ENCODE measurements around the gene SNX21.

Gene SNX21

GRCh38 chr20:45851501-45851900 lies 17.9 kb downstream of the SNX21 start:
- H3K9ac ChIP-seq (ENCODE audit: low read length): no peak overlapping the region
- H3K27me3 ChIP-seq (ENCODE audit: control insufficient read depth, insufficient read depth, low read length): no peaks in the 10 kb centered on the region
- H3K27ac ChIP-seq (ENCODE audit: low read depth, low read length): no peak overlapping the region
- no peak overlapping the region for H3K4me3 ChIP-seq (ENCODE audit: low read depth, low read length)
- H3K36me3 ChIP-seq (ENCODE audit: control insufficient read depth, insufficient read depth, low read length): peaks cover 35% of the 10 kb centered on the region
- no peaks in the 10 kb centered on the region for H3K9me3 ChIP-seq (ENCODE audit: control insufficient read depth, insufficient read depth, low read depth, low read length)
- H3K4me1 ChIP-seq (ENCODE audit: control insufficient read depth, insufficient read depth, low read length): peaks cover 33% of the 10 kb centered on the region

GRCh38 chr20:45852326-45852725 lies 18.7 kb downstream of the SNX21 start:
- H3K36me3 ChIP-seq (ENCODE audit: control insufficient read depth, insufficient read depth, low read length): peaks cover 28% of the 10 kb centered on the region
- no peak overlapping the region for H3K4me3 ChIP-seq (ENCODE audit: low read depth, low read length)
- no peak overlapping the region for H3K9ac ChIP-seq (ENCODE audit: low read length)
- no peaks in the 10 kb centered on the region for H3K27me3 ChIP-seq (ENCODE audit: control insufficient read depth, insufficient read depth, low read length)
- H3K4me1 ChIP-seq (ENCODE audit: control insufficient read depth, insufficient read depth, low read length): peaks cover 35% of the 10 kb centered on the region
- H3K9me3 ChIP-seq (ENCODE audit: control insufficient read depth, insufficient read depth, low read depth, low read length): no peaks in the 10 kb centered on the region
- H3K27ac ChIP-seq (ENCODE audit: low read depth, low read length): peak overlapping the region; percentile 73; the same call in 1 of the 2 replicates

DNA sequence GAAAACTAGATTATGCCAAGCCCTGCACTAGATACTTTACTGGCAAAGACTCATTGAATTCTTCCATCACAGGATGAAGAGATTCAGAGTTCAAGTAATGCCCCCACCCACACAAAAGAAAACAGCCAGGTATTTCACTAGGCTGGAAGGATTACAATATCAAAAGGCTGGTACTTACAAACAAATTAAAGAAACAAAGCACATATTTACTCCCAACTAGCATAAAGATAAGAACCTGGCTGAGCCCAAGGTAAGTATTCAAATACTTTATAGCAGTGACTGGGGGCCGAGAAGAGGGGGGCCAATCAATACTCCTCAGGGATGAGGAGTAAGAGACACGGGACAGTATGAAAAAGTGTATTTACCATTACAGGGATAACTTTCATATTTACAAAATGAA lies 19.9 kb downstream of the SNX21 start:
- no peaks in the 10 kb centered on the region for H3K9me3 ChIP-seq (ENCODE audit: control insufficient read depth, insufficient read depth, low read depth, low read length)
- H3K27ac ChIP-seq (ENCODE audit: low read depth, low read length): peak overlapping the region; percentile 82
- H3K9ac ChIP-seq (ENCODE audit: low read length): peak overlapping the region; percentile 61
- H3K27me3 ChIP-seq (ENCODE audit: control insufficient read depth, insufficient read depth, low read length): no peaks in the 10 kb centered on the region
- H3K36me3 ChIP-seq (ENCODE audit: control insufficient read depth, insufficient read depth, low read length): peaks cover 23% of the 10 kb centered on the region
- peaks cover 39% of the 10 kb centered on the region for H3K4me1 ChIP-seq (ENCODE audit: control insufficient read depth, insufficient read depth, low read length)
- peak overlapping the region; percentile 22; the same call in 1 of the 2 replicates for H3K4me3 ChIP-seq (ENCODE audit: low read depth, low read length)

GRCh38 chr20:45857114-45857881 lies 23.7 kb downstream of the SNX21 start, which contains the start of the genes ACOT8 and ZSWIM3:
TSS of gene ACOT8 (minus strand) at chr20:45857392. CDS start at chr20:45857315, 77 bp downstream.
TSS of gene ZSWIM3 (plus strand) at chr20:45857614. CDS start at chr20:45857826, 212 bp downstream.
- H3K4me1 ChIP-seq (ENCODE audit: control insufficient read depth, insufficient read depth, low read length): peaks cover 48% of the 10 kb centered on the region
- H3K36me3 ChIP-seq (ENCODE audit: control insufficient read depth, insufficient read depth, low read length): peaks cover 5% of the 10 kb centered on the region; the same call in 1 of the 2 replicates
- peak within 1 kb of the TSS; percentile 76 for H3K4me3 ChIP-seq (ENCODE audit: low read depth, low read length)
- peak within 1 kb of the TSS; percentile 54 for H3K27ac ChIP-seq (ENCODE audit: low read depth, low read length)
- no peaks in the 10 kb centered on the region for H3K9me3 ChIP-seq (ENCODE audit: control insufficient read depth, insufficient read depth, low read depth, low read length)
- peak within 1 kb of the TSS; percentile 70 for H3K9ac ChIP-seq (ENCODE audit: low read length)
- no peaks in the 10 kb centered on the region for H3K27me3 ChIP-seq (ENCODE audit: control insufficient read depth, insufficient read depth, low read length)

DNA sequence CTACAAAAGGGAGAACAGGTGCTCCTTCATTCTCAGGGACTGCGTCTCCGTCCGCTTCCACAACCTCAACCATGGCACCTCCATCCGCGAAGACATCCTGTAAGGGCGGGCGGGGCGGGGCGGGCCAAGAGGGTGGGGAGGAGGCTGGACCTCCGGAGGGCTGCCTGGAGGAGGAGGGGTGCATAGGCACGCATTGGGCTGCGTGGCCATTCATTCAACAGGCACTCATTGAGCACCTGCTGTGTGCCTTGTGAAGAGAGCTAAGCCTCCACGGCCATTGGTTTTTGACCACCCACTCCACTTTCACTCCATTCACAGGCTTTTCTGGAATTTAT lies 24.2 kb downstream of the SNX21 start:
- H3K27me3 ChIP-seq (ENCODE audit: control insufficient read depth, insufficient read depth, low read length): no peaks in the 10 kb centered on the region
- peaks cover 45% of the 10 kb centered on the region for H3K4me1 ChIP-seq (ENCODE audit: control insufficient read depth, insufficient read depth, low read length)
- no peaks in the 10 kb centered on the region for H3K9me3 ChIP-seq (ENCODE audit: control insufficient read depth, insufficient read depth, low read depth, low read length)
- peaks cover 5% of the 10 kb centered on the region; the same call in 1 of the 2 replicates for H3K36me3 ChIP-seq (ENCODE audit: control insufficient read depth, insufficient read depth, low read length)
- H3K9ac ChIP-seq (ENCODE audit: low read length): peak overlapping the region; percentile 70
- peak overlapping the region; percentile 7; the same call in 1 of the 2 replicates for H3K27ac ChIP-seq (ENCODE audit: low read depth, low read length)
- H3K4me3 ChIP-seq (ENCODE audit: low read depth, low read length): peak overlapping the region; percentile 76

DNA sequence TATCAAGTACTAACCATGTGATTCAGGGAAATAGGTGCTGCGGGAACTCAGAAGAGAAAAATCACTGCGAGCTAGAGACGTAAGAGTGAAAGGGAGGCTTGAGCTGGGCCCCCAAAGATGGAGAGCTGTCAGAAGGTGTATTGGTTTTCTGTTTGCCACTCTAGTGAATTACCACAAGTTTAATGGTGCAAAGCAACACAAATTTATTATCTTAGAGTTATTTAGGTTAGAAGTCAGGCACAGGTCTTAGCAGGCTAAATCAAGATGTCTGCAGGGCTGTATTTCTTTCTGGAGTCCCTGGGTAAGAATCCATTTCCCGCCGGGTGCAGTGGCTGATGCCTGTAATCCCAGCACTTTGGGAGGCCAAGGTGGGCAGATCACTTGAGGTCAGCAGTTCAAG lies 26.3 kb downstream of the SNX21 start:
- H3K27ac ChIP-seq (ENCODE audit: low read depth, low read length): no peak overlapping the region
- no peak overlapping the region for H3K4me3 ChIP-seq (ENCODE audit: low read depth, low read length)
- no peak overlapping the region for H3K9ac ChIP-seq (ENCODE audit: low read length)
- peaks cover 28% of the 10 kb centered on the region for H3K4me1 ChIP-seq (ENCODE audit: control insufficient read depth, insufficient read depth, low read length)
- H3K36me3 ChIP-seq (ENCODE audit: control insufficient read depth, insufficient read depth, low read length): no peaks in the 10 kb centered on the region
- H3K9me3 ChIP-seq (ENCODE audit: control insufficient read depth, insufficient read depth, low read depth, low read length): no peaks in the 10 kb centered on the region
- H3K27me3 ChIP-seq (ENCODE audit: control insufficient read depth, insufficient read depth, low read length): no peaks in the 10 kb centered on the region

DNA sequence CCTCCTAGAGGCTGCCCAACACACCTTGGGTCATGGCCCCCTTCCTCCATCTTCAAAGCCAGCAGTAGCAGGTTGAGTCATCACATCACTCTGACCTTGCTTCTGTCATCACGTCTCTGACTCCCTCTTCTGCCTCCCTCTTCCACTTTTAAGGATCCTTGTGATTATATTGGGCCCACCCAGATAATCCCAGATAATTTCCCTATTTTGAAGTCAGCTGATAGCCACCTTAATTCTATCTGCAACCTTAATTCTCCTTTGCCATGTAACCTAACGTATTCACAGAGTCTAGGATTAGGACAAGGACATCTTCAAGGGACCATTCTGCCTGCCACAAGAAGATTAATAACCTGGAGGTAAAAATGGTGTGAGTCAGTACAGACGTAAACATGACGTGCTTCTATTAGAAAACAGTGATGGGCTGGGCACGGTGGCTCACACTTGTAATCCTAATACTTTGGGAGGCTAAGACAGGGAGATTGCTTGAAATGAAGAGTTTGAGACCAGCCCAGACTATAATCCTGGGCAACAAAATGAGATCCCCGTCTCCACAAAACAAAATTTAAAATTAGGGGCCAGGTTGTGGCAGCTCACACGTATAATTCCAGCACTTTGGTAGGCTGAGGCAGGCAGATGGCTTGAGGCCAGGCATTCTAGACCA lies 27.1 kb downstream of the SNX21 start:
- no peak overlapping the region for H3K9ac ChIP-seq (ENCODE audit: low read length)
- no peaks in the 10 kb centered on the region for H3K36me3 ChIP-seq (ENCODE audit: control insufficient read depth, insufficient read depth, low read length)
- H3K27ac ChIP-seq (ENCODE audit: low read depth, low read length): no peak overlapping the region
- peaks cover 24% of the 10 kb centered on the region for H3K4me1 ChIP-seq (ENCODE audit: control insufficient read depth, insufficient read depth, low read length)
- H3K4me3 ChIP-seq (ENCODE audit: low read depth, low read length): no peak overlapping the region
- no peaks in the 10 kb centered on the region for H3K27me3 ChIP-seq (ENCODE audit: control insufficient read depth, insufficient read depth, low read length)
- no peaks in the 10 kb centered on the region for H3K9me3 ChIP-seq (ENCODE audit: control insufficient read depth, insufficient read depth, low read depth, low read length)

DNA sequence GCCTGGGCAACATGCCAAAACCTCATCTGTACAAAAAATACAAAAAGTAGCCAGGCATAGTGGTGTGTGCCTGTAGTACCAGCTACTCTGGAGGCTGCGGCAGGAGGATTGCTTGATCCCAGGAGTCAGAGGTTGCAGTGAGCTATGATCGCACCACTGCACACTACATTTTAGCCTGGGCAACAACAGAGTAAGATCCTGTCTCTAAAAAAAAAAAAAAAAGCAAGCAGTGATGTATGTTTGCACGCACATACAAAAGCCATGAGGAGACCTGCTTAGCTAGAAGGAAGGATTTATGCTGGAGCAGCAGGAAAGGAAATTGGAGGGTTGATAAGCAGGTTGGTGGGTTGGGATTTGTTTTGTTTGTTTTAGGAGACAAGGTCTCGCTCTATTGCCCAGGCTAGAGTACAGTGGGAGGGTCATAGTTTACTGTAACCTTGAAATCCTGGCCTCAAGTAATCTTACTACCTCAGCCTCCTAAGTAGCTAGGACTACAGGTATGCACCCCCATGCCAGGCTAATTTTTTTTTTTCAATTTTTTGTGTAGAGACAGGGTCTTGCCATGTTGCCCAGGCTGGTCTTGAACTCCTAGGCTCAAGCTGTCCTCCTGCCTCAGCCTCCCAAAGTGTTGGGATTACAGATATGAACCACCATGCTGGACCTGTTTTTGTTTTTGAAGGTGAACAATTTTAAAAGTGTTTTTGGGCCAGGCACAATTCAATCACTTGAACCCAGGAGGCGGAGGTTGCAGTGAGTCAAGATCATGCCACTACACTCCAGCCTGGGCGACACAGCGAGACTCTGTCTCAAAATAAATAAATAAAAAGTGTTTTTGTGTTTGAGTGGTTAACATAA lies 27.8 kb downstream of the SNX21 start:
- Histone ChIP-seq H3K4me1 (ENCODE audit: control insufficient read depth, insufficient read depth, low read length) (peaks cover 17% of the 10 kb centered on the region), H3K9me3 (ENCODE audit: control insufficient read depth, insufficient read depth, low read depth, low read length) (no peaks in the 10 kb centered on the region), H3K9ac (ENCODE audit: low read length) (peak overlapping the region; percentile 18), H3K27ac (ENCODE audit: low read depth, low read length) (no peak overlapping the region), H3K27me3 (ENCODE audit: control insufficient read depth, insufficient read depth, low read length) (no peaks in the 10 kb centered on the region), H3K36me3 (ENCODE audit: control insufficient read depth, insufficient read depth, low read length) (no peaks in the 10 kb centered on the region), H3K4me3 (ENCODE audit: low read depth, low read length) (no peak overlapping the region)

DNA sequence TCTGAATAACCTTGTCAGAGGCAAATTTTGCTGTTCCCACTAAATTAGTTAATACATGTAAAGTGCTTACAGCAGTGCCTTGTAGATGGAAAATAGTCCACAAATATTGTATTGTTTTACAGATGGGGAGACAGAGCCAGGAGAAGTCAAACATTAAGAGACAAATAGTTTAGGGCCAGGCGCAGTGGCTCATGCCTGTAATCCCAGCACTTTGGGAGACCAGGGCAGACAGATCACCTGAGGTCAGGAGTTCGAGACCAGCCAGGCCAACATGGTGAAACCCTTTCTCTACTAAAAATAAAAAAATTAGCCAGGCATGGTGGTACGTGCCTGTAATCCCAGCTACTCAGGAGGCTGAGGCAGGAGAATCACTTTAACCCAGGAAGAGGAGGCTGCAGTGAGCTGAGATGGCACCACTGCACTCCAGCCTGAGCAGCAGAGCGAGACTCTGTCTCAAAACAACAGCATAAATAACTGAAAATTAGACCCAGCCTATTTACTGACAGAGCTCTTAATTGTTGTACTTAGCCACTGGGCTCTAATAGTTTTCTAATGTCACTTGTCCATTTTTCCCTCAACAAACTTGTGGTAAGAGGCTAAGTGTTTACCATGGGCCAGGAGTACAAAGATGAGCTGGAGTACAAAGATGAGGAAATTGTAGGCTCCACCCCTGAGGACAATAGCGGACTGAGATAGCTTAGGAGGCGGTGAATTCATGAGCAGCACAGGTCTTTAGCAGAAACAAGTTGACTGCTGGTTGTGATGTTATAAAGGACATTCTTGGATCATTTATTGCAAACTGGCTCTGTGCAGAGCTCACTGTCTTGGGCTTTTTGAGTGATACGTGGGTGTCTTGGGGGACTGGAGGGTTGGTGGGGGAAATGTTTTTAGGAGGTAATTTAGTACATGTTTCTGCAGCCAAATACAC lies 30.2 kb downstream of the SNX21 start:
- H3K27ac ChIP-seq (ENCODE audit: low read depth, low read length): no peak overlapping the region
- H3K9me3 ChIP-seq (ENCODE audit: control insufficient read depth, insufficient read depth, low read depth, low read length): no peaks in the 10 kb centered on the region
- H3K4me3 ChIP-seq (ENCODE audit: low read depth, low read length): no peak overlapping the region
- H3K4me1 ChIP-seq (ENCODE audit: control insufficient read depth, insufficient read depth, low read length): peaks cover 7% of the 10 kb centered on the region; the same call in 1 of the 2 replicates
- no peak overlapping the region for H3K9ac ChIP-seq (ENCODE audit: low read length)
- H3K27me3 ChIP-seq (ENCODE audit: control insufficient read depth, insufficient read depth, low read length): no peaks in the 10 kb centered on the region
- H3K36me3 ChIP-seq (ENCODE audit: control insufficient read depth, insufficient read depth, low read length): no peaks in the 10 kb centered on the region

- H3K4me3 ChIP-seq (ENCODE audit: low read depth, low read length): no peak overlapping the region
- H3K27ac ChIP-seq (ENCODE audit: low read depth, low read length): no peak overlapping the region
- no peaks in the 10 kb centered on the region for H3K4me1 ChIP-seq (ENCODE audit: control insufficient read depth, insufficient read depth, low read length)
- no peaks in the 10 kb centered on the region for H3K9me3 ChIP-seq (ENCODE audit: control insufficient read depth, insufficient read depth, low read depth, low read length)
- no peaks in the 10 kb centered on the region for H3K36me3 ChIP-seq (ENCODE audit: control insufficient read depth, insufficient read depth, low read length)
- H3K9ac ChIP-seq (ENCODE audit: low read length): no peak overlapping the region
- H3K27me3 ChIP-seq (ENCODE audit: control insufficient read depth, insufficient read depth, low read length): no peaks in the 10 kb centered on the region
These were observed 32.9 kb downstream of the SNX21 start for GRCh38 chr20:45866454-45866853.
